HFF-Myc (cell line): Measurements from ENCODE around the gene TUBA3D.
"Not testable (repeated sequence)": the region's sequence is repeated elsewhere in the genome, so short reads cannot be mapped to it uniquely, and the experiment has no call there.

Source experiments
- DNase-seq: peaks from one replicate; pipeline ENCODE4 v3.0.0-alpha.2; 2011; ENCODE audit warnings: low read depth; ENCODE audit errors: extremely low read depth
- H3K4me3 ChIP-seq: replicated peaks from 2 replicates; pipeline ENCODE4 v1.5.1; 2011; ENCODE audit warnings: low read depth, mild to moderate bottlenecking, control low read depth, low read length
- TF ChIP-seq, protein P1 (sequence below): IDR thresholded peaks from 2 replicates; pipeline ENCODE4 v1.5.1; 2012; ENCODE audit warnings: mild to moderate bottlenecking, low read depth, low read length, control low read depth; ENCODE audit errors: missing control alignments

TUBA3D gene

GRCh38 chr2:131473266-131473665 lies 2.7 kb upstream of the TUBA3D start:
- H3K4me3 ChIP-seq, DNase-seq: not testable (repeated sequence)

DNA sequence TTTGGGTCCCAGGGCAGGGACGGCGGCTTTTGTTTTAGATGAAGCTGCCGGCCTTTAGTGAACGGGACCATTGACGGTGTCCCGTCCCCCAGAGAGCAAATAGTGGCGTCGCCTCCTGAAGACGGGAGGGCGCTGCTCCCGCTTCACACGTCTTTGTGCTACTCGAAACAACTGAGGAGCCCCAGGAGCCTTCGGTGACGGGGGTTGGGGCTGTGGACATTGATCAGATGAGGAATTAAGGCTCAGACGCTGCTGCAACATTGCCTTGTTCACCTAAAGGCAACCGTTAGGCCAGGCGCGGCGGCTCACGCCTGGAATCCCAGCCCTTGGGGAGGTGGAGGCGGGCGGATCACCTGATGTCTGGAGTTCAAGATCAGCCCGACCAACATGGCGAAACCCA lies 444 bp downstream of the TUBA3D start:
- DNase-seq = not testable (repeated sequence)

GRCh38 chr2:131477227-131477626 lies 1.3 kb downstream of the TUBA3D start:
- H3K4me3 ChIP-seq, DNase-seq: not testable (repeated sequence)

More for the DNA sequence above, 444 bp downstream of the TUBA3D start:
- H3K4me3 ChIP-seq = not testable (repeated sequence)

DNA sequence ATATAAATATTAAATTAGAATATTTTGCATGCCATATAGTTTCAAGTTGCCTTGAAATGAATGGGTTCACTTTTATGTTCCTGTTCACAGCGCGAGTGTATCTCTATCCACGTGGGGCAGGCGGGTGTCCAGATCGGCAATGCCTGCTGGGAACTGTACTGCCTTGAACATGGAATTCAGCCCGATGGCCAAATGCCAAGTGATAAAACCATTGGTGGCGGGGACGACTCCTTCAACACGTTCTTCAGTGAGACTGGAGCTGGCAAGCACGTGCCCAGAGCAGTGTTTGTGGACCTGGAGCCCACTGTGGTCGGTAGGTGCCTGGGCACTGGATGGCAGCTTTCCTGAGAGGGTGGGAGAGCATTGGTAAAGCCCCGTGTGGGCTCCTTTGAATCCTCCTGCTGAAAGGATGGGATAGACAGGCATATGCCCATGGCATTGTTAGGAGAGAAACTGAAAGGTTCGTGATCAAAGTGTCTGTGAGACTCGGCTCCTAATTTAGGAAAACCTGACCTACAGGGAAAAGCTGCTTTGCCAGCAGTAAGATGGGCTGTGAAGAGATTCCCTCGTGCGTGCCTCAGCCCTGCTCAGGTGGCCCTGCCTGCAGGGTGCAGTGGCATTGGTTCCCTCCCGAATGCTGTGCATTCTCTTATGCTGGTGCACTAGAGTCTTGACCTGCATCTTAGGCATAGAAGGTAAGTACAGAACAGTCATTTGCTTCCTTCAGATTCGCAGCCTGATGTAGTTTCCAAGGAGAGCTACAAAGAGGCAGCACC lies 2.3 kb downstream of the TUBA3D start:
- not testable (repeated sequence) for DNase-seq, H3K4me3 ChIP-seq

DNA sequence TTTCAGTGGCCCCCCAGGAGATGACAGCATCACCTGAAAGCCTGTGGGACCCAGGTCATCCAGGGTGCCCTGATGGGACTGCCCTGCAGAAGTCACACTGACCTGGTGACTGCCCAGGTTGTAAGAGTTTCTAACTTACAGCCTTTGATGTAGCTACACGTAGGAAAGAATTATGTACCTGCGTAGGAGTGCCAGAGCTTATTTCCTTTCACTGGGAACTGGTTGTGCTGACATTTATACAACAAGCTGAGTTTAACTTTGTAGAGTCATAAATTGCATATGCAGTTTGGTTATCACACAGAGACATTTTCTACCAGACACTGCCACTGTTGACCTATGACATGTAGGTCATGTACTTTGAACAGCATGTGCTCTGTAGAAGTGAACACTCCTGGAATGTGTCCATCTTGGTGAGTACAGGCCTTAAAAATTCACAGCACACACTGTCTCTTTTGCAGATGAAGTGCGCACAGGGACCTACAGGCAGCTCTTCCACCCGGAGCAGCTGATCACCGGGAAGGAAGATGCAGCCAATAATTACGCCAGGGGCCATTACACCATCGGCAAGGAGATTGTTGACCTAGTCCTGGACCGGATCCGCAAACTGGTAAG lies 3.0 kb downstream of the TUBA3D start:
- DNase-seq, H3K4me3 ChIP-seq: not testable (repeated sequence)

DNA sequence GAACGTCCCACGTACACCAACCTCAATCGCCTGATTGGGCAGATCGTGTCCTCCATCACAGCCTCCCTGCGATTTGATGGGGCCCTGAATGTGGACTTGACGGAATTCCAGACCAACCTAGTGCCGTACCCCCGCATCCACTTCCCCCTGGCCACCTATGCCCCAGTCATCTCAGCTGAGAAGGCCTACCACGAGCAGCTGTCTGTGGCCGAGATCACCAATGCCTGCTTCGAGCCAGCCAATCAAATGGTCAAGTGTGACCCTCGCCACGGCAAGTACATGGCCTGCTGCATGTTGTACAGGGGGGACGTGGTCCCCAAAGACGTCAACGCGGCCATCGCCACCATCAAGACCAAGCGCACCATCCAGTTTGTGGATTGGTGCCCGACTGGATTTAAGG lies 4.4 kb downstream of the TUBA3D start:
- not testable (repeated sequence) for H3K4me3 ChIP-seq, DNase-seq

- not testable (repeated sequence) for DNase-seq, H3K4me3 ChIP-seq
Observed at GRCh38 chr2:131482506-131483155, 6.7 kb downstream of the TUBA3D start.

- H3K4me3 ChIP-seq, DNase-seq: not testable (repeated sequence)
Observed at GRCh38 chr2:131483981-131484820, 8.3 kb downstream of the TUBA3D start.

- not testable (repeated sequence) for H3K4me3 ChIP-seq, DNase-seq
Observed at GRCh38 chr2:131484906-131485460, 9.1 kb downstream of the TUBA3D start.

- DNase-seq, H3K4me3 ChIP-seq: not testable (repeated sequence)
Observed at GRCh38 chr2:131486201-131486902, 10.4 kb downstream of the TUBA3D start.

GRCh38 chr2:131488306-131489205 lies 12.6 kb downstream of the TUBA3D start:
- no peak for DNase-seq
- TF ChIP-seq, protein P1, sequence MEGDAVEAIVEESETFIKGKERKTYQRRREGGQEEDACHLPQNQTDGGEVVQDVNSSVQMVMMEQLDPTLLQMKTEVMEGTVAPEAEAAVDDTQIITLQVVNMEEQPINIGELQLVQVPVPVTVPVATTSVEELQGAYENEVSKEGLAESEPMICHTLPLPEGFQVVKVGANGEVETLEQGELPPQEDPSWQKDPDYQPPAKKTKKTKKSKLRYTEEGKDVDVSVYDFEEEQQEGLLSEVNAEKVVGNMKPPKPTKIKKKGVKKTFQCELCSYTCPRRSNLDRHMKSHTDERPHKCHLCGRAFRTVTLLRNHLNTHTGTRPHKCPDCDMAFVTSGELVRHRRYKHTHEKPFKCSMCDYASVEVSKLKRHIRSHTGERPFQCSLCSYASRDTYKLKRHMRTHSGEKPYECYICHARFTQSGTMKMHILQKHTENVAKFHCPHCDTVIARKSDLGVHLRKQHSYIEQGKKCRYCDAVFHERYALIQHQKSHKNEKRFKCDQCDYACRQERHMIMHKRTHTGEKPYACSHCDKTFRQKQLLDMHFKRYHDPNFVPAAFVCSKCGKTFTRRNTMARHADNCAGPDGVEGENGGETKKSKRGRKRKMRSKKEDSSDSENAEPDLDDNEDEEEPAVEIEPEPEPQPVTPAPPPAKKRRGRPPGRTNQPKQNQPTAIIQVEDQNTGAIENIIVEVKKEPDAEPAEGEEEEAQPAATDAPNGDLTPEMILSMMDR = no peak
- H3K4me3 ChIP-seq = no peak overlapping the region

- H3K4me3 ChIP-seq = peak overlapping the region; percentile 96
- not testable (repeated sequence) for DNase-seq
Observed at GRCh38 chr2:131490616-131491468, 14.9 kb downstream of the TUBA3D start.

DNA sequence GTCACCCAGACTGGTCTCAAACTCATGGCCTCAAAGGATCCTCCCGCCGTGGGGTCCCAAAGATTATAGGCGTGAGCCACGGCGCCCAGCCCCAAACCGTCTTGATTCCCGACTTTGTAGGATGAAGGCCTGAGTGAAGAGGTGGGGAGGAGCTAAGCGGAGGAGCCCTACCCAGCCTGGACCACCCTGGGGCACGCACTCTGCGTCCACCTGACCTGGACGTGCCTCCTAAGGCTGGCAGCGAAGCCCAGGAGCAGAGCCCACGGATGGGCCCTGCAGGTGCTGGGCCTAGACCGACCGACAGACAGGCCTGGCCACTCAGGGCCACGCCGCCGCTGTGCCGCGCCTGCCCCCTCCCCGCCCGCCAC lies 15.5 kb downstream of the TUBA3D start:
- H3K4me3 ChIP-seq = peak overlapping the region; percentile 96
- DNase-seq = not testable (repeated sequence)

- not testable (repeated sequence) for DNase-seq
- H3K4me3 ChIP-seq = peak within 1 kb of the TSS; percentile 96
Observed at GRCh38 chr2:131492015-131492417, 16.1 kb downstream of the TUBA3D start, which contains the start of gene MZT2A. Gene MZT2A, minus strand, starts transcription at chr2:131492397. Its CDS starts 21 bp downstream, at chr2:131492376.
